Activated CD4-positive, alpha-beta T cell treated with anti-CD3 and anti-CD28 coated beads, Interleukin-2, amount 10 ng/mL, durations not matched to agents 24 days and 14 days (primary cell): ENCODE results near the gene SLC39A9. TPM values are rescaled to one million over a fixed set of nuclear protein-coding genes. Genes with fewer than 3 reads are reported as not detected.
"Not testable (repeated sequence)": the region's sequence is repeated elsewhere in the genome, so short reads cannot be mapped to it uniquely, and the experiment has no call there.

ENCODE experiments used
- DNase-seq: peaks from one replicate; pipeline ENCODE4 v3.0.0; 2022
- H3K27ac Mint-ChIP-seq: one replicate; pipeline ENCODE4 v1.8.0; 2022; ENCODE audit warnings: mild to moderate bottlenecking, mixed read lengths
- H3K27me3 Mint-ChIP-seq: one replicate; pipeline ENCODE4 v1.8.0; 2022; ENCODE audit warnings: mixed read lengths
- H3K36me3 Mint-ChIP-seq: one replicate; pipeline ENCODE4 v1.8.0; 2022; ENCODE audit warnings: low read depth, mild to moderate bottlenecking, mixed read lengths
- H3K4me1 Mint-ChIP-seq: one replicate; pipeline ENCODE4 v1.8.0; 2021; ENCODE audit warnings: mixed read lengths
- H3K4me3 Mint-ChIP-seq: one replicate; pipeline ENCODE4 v1.8.0; 2022; ENCODE audit warnings: mild to moderate bottlenecking, moderate library complexity, mixed read lengths
- H3K9me3 Mint-ChIP-seq: one replicate; pipeline ENCODE4 v1.8.0; 2021; ENCODE audit warnings: mixed read lengths
- intact Hi-C: fragments of 100-400 bp; cut with micrococcal nuclease; formaldehyde crosslinking; loops from one replicate; pipeline ENCODE4 v1.15.1; 2023
- total RNA-seq: library from RNA; stranded (reverse); gene quantifications from 2 replicates; pipeline ENCODE4 v1.2.3, GENCODE V29; 2022

The SLC39A9 gene
- total RNA-seq, 1 donor from 2014 or later, result 49.5 TPM

- Mint-ChIP-seq H3K9me3 (peaks cover 6% of the 10 kb centered on the region), H3K27ac (no peak overlapping the region), H3K36me3 (peaks cover 61% of the 10 kb centered on the region), H3K4me3 (no peak overlapping the region), H3K27me3 (no peaks in the 10 kb centered on the region), H3K4me1 (peaks cover 11% of the 10 kb centered on the region)
- DNase-seq, result no peak
- intact Hi-C loops, result no loop called here
Measured at GRCh38 chr14:69378274-69378673, 20.2 kb upstream of the SLC39A9 start.

DNA sequence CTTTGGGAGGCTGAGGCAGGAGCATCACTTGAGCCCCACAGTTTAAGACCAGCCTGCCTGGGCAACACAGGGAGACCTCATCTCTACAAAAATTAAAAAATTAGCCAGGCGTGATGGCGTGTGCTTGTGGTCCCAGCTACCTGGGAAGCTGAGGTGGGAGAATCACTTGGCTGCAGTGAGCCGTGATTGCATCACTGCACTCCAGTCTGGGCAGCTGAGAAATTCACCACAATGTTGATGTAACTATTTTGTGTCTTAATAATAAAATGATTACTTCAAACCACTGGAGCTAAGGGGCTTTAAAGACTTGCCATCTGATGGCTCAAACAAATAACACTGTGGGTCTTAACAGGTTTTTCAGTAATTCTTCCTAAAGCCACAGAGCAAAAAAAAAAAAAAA lies 11.2 kb upstream of the SLC39A9 start:
- DNase-seq, result no peak
- peaks cover 76% of the 10 kb centered on the region for H3K36me3 Mint-ChIP-seq
- H3K27ac Mint-ChIP-seq, result no peak overlapping the region
- intact Hi-C loops, result no loop called here
- H3K4me1 Mint-ChIP-seq, result peaks cover 42% of the 10 kb centered on the region
- H3K9me3 Mint-ChIP-seq, result no peaks in the 10 kb centered on the region
- H3K4me3 Mint-ChIP-seq, result no peak overlapping the region
- H3K27me3 Mint-ChIP-seq, result no peaks in the 10 kb centered on the region

DNA sequence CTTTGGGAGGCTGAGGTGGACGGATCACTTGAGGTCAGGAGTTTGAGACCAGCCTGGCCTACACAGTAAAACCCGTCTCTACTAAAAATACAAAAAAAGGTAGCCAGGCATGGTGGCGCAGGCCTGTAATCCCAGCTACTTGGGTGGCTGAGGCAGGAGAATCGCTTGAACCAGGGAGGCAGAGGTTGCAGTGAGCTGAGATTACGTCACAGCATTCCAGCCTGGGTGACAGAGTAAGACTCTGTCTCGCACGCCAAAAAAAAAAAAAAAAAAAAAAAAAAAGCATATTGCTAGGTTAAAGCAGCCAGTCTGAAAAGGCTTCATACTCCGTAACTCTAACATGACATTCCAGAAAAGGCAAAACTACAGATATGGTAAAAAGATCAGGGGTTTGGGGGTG lies 7.1 kb upstream of the SLC39A9 start:
- peaks cover 83% of the 10 kb centered on the region for H3K36me3 Mint-ChIP-seq
- H3K4me3 Mint-ChIP-seq, H3K27ac Mint-ChIP-seq, H3K9me3 Mint-ChIP-seq, H3K27me3 Mint-ChIP-seq, DNase-seq: not testable (repeated sequence)
- intact Hi-C loops, result loop anchor here (10.0 kb wide), 1 partner anchor 223 kb away; the partner anchor contains the start of gene SUSD6
- peaks cover 53% of the 10 kb centered on the region for H3K4me1 Mint-ChIP-seq

DNA sequence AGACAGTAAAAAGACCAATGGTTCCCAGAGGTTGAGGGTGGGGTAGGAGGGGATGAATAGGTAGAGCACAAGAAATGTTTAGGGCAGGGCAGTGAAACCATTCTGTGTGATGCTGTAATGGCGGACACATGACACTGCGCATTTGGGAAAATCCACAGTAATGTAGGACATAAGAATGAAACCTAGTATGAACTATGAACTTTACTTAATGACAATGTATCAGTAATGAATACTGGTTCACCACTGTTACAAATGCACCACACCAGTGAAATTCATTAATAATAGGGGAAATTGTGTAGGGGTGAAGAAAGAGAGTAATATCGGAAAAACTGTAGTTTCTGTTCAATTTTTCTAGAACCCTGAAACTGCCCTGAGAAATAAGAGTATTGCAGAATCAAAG lies 6.0 kb upstream of the SLC39A9 start:
- H3K27me3 Mint-ChIP-seq, result no peaks in the 10 kb centered on the region
- intact Hi-C loops, result loop anchor here (10.0 kb wide), 1 partner anchor 222 kb away; the partner anchor contains the start of gene SUSD6
- H3K4me3 Mint-ChIP-seq, result peak overlapping the region; percentile 30
- H3K4me1 Mint-ChIP-seq, result peaks cover 56% of the 10 kb centered on the region
- H3K9me3 Mint-ChIP-seq, result no peaks in the 10 kb centered on the region
- DNase-seq, result no peak
- H3K27ac Mint-ChIP-seq, result no peak overlapping the region
- H3K36me3 Mint-ChIP-seq, result peaks cover 83% of the 10 kb centered on the region

- no peaks in the 10 kb centered on the region for H3K9me3 Mint-ChIP-seq
- peaks cover 61% of the 10 kb centered on the region for H3K4me1 Mint-ChIP-seq
- H3K36me3 Mint-ChIP-seq, result peaks cover 67% of the 10 kb centered on the region
- intact Hi-C loops, result loop anchor here (5.0 to 10.0 kb wide), 2 partner anchors 66 to 219 kb away; partner anchors contain the start of gene SUSD6
- peak overlapping the region; percentile 94 for H3K4me3 Mint-ChIP-seq
- peak overlapping the region; percentile 65 for H3K27ac Mint-ChIP-seq
- no peak for DNase-seq
- no peaks in the 10 kb centered on the region for H3K27me3 Mint-ChIP-seq
Measured at GRCh38 chr14:69395929-69396328, 2.6 kb upstream of the SLC39A9 start.

- H3K9me3 Mint-ChIP-seq, result no peaks in the 10 kb centered on the region
- H3K4me3 Mint-ChIP-seq, result peak overlapping the region; percentile 94
- H3K36me3 Mint-ChIP-seq, result peaks cover 43% of the 10 kb centered on the region
- intact Hi-C loops, result loop anchor here (1.0 to 10.0 kb wide), 6 partner anchors 44 to 368 kb away; partner anchors contain the start of genes DCAF5, EXD2, SRSF5 and SUSD6
- peaks cover 45% of the 10 kb centered on the region for H3K4me1 Mint-ChIP-seq
- H3K27ac Mint-ChIP-seq, result peak overlapping the region; percentile 98
- H3K27me3 Mint-ChIP-seq, result no peaks in the 10 kb centered on the region
- no peak for DNase-seq
Measured at GRCh38 chr14:69398818-69399210, 322 bp downstream of the SLC39A9 start.

DNA sequence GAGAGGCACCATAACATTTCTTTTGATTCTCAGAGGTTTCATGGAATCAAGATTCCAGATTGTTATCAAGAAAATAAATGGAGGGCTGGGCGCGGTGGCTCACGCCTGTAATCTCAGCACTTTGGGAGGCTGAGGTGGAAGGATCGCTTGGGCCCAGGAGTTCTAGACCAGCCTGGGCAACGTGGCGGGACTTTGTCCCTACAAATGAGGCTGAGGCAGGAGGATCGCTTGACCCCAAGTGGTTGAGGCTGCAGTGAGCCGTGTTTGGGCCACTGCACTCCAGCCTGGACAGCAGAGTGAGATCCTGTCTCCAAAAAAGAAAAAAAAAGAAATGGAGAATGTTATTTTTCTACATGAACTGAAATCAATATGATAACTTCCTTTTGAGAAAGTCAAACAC lies 1.3 kb downstream of the SLC39A9 start:
- intact Hi-C loops, result loop anchor here (2.0 to 10.0 kb wide), 3 partner anchors 45 to 215 kb away; partner anchors contain the start of gene SUSD6
- peak overlapping the region; percentile 94 for H3K4me3 Mint-ChIP-seq
- H3K4me1 Mint-ChIP-seq, result peaks cover 45% of the 10 kb centered on the region
- no peaks in the 10 kb centered on the region for H3K9me3 Mint-ChIP-seq
- H3K36me3 Mint-ChIP-seq, result peaks cover 37% of the 10 kb centered on the region
- H3K27me3 Mint-ChIP-seq, result no peaks in the 10 kb centered on the region
- no peak for DNase-seq
- peak overlapping the region; percentile 98 for H3K27ac Mint-ChIP-seq

GRCh38 chr14:69400154-69400553 lies 1.7 kb downstream of the SLC39A9 start:
- Mint-ChIP-seq H3K9me3 (no peaks in the 10 kb centered on the region), H3K4me3 (peak overlapping the region; percentile 94), H3K36me3 (peaks cover 34% of the 10 kb centered on the region), H3K27ac (no peak overlapping the region), H3K4me1 (peaks cover 43% of the 10 kb centered on the region), H3K27me3 (no peaks in the 10 kb centered on the region)
- intact Hi-C loops, result no loop called here
- DNase-seq, result no peak

DNA sequence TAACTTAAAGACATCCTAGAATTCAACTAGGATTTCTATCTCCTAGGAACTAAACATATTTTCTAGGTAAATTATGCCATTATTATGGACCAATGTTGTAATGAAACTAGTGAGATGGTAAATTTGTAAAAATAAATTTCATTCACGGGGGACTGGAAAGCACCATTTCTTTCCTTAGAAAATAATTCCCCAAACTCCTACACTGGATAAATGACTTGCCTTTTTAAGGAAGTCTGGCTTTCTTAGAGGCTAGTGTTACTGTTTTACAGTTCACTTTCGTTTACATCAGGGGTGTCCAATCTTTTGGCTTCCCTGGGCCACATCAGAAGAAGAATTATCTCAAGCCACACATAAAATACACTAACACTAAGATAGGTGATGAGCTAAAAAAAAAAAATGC lies 3.3 kb downstream of the SLC39A9 start:
- Mint-ChIP-seq H3K4me1 (peaks cover 28% of the 10 kb centered on the region), H3K9me3 (no peaks in the 10 kb centered on the region), H3K27me3 (no peaks in the 10 kb centered on the region), H3K4me3 (peak overlapping the region; percentile 18), H3K36me3 (peaks cover 18% of the 10 kb centered on the region), H3K27ac (no peak overlapping the region)
- no peak for DNase-seq
- intact Hi-C loops, result no loop called here

GRCh38 chr14:69404478-69404877 lies 6.0 kb downstream of the SLC39A9 start:
- Mint-ChIP-seq H3K9me3 (no peaks in the 10 kb centered on the region), H3K27me3 (no peaks in the 10 kb centered on the region), H3K36me3 (peaks cover 14% of the 10 kb centered on the region), H3K27ac (no peak overlapping the region), H3K4me3 (no peak overlapping the region), H3K4me1 (peaks cover 22% of the 10 kb centered on the region)
- intact Hi-C loops, result no loop called here
- no peak for DNase-seq

DNA sequence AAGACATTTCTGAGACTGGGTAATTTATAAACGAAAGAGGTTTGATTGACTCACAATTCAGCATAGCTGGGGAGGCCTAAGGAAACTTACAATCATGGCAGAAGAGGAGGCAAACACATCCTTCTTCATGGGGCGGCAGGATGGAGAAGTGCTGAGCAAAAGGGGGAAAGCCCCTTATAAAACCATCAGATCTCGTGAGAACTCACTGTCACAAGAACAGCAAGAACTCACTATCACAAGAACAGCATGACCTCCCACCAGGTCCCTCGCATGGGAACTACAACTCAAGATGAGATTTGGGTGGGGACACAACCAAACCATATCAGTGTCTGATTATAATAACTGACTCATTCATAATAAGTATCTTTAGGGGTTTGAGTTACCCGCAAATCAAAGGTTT lies 6.4 kb downstream of the SLC39A9 start:
- no peak overlapping the region for H3K27ac Mint-ChIP-seq
- no peak overlapping the region for H3K4me3 Mint-ChIP-seq
- H3K9me3 Mint-ChIP-seq, result no peaks in the 10 kb centered on the region
- H3K4me1 Mint-ChIP-seq, result peaks cover 18% of the 10 kb centered on the region
- H3K36me3 Mint-ChIP-seq, result peaks cover 14% of the 10 kb centered on the region
- DNase-seq, result no peak
- no peaks in the 10 kb centered on the region for H3K27me3 Mint-ChIP-seq
- intact Hi-C loops, result no loop called here

DNA sequence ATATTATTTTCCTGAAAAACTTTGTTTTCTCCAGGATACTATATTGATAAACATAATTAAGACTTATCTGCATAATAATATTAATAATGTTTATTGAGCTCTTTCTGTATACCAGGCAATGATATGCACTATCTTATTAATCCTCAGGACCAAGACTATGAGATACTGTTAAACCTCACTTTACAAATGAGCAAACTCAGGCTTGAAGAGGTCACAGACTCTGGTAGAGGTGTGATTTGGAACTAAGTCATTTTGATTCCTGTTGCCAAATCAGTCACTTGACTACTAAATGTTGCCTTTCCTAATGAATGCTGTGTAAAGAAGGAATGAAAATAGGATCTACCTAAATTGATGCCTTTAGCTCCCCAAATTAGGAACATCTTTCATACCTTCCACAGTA lies 7.3 kb downstream of the SLC39A9 start:
- H3K4me1 Mint-ChIP-seq, result peaks cover 9% of the 10 kb centered on the region
- H3K4me3 Mint-ChIP-seq, result no peak overlapping the region

DNA sequence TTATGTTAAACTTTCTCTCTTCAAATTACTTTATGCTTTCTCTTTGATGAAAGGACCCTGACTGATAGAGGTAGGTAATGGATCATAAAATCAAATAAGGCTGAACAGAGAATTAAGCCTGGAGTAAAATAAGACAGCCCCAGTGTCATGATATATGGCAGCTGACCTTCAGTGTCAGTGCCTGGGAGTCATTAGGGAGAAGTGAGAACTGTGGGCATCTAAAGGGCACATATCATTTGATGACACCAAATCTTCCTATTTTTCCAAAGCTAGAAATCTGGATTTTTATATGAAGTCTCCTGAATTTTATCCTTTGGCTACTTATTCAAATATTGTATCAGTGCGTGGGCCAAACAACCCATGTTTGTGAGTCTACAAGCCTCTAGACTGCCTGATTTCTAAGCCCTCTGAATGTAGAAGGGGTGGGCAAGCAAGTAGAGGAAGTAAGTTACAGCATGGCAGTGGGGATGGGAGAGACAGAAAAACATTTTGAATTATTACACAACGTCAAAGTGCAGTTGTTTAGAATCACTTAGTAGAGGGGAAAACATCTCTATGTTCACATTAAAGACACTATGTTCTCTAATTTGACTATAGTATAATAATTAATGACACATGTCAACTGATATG lies 10.0 kb downstream of the SLC39A9 start:
- intact Hi-C loops, result no loop called here
- no peak overlapping the region for H3K27ac Mint-ChIP-seq
- H3K36me3 Mint-ChIP-seq, result peaks cover 7% of the 10 kb centered on the region
- DNase-seq, result no peak
- no peaks in the 10 kb centered on the region for H3K9me3 Mint-ChIP-seq
- no peaks in the 10 kb centered on the region for H3K27me3 Mint-ChIP-seq
- peaks cover 5% of the 10 kb centered on the region for H3K4me1 Mint-ChIP-seq
- no peak overlapping the region for H3K4me3 Mint-ChIP-seq

More for the DNA sequence above, 7.3 kb downstream of the SLC39A9 start:
- intact Hi-C loops, result no loop called here
- no peaks in the 10 kb centered on the region for H3K27me3 Mint-ChIP-seq
- peaks cover 9% of the 10 kb centered on the region for H3K36me3 Mint-ChIP-seq
- no peaks in the 10 kb centered on the region for H3K9me3 Mint-ChIP-seq
- no peak overlapping the region for H3K27ac Mint-ChIP-seq
- DNase-seq, result no peak

- Mint-ChIP-seq H3K4me1 (peaks cover 3% of the 10 kb centered on the region), H3K27me3 (no peaks in the 10 kb centered on the region), H3K9me3 (peaks cover 11% of the 10 kb centered on the region), H3K4me3 (no peak overlapping the region), H3K27ac (no peak overlapping the region), H3K36me3 (peaks cover 12% of the 10 kb centered on the region)
- intact Hi-C loops, result no loop called here
- no peak for DNase-seq
Measured at GRCh38 chr14:69413483-69413882, 15.0 kb downstream of the SLC39A9 start.

- H3K27me3 Mint-ChIP-seq, H3K27ac Mint-ChIP-seq, DNase-seq, H3K4me3 Mint-ChIP-seq, intact Hi-C loops: not testable (repeated sequence)
- Mint-ChIP-seq H3K9me3 (peaks cover 11% of the 10 kb centered on the region), H3K4me1 (peaks cover 21% of the 10 kb centered on the region), H3K36me3 (peaks cover 12% of the 10 kb centered on the region)
Measured at GRCh38 chr14:69416087-69416486, 17.6 kb downstream of the SLC39A9 start.
